ENCODE measurements around the gene ZNF607. TPM values are rescaled to one million over a fixed set of nuclear protein-coding genes. Genes with fewer than 3 reads are reported as not detected.
"Not testable (repeated sequence)": the region's sequence is repeated elsewhere in the genome, so short reads cannot be mapped to it uniquely, and the experiment has no call there.

The ZNF607 gene
- total RNA-seq, 2 experiments from 2014 or later = 6.3 to 13.8 TPM

DNA sequence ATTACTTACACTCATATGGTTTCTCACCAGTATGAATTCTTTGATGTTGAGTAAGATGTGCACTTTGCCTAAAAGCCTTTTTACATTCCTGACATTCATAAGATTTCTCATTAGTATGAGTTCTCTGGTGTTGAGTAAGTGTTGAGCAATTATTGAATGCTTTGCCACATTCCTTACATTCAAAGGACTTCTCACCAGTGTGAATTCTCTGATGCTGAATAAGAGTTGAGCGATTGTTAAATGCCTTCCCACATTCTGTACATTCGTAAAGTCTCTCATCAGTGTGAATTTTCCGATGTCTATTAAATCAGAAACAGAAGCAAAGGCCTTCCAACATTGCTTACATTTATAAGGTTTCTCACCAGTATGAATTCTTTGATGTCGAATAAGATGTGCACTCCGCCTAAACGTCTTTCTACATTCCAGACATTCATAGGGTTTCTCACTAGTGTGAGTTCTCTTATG, 50.1 kb downstream of the ZNF607 start:
- TF ChIP-seq EZH2phosphoT487 (IDR thresholded peaks at IDR 0.05; ENCODE audit: borderline replicate concordance, low read depth, low read length) = no peak
- TF ChIP-seq, protein P1, sequence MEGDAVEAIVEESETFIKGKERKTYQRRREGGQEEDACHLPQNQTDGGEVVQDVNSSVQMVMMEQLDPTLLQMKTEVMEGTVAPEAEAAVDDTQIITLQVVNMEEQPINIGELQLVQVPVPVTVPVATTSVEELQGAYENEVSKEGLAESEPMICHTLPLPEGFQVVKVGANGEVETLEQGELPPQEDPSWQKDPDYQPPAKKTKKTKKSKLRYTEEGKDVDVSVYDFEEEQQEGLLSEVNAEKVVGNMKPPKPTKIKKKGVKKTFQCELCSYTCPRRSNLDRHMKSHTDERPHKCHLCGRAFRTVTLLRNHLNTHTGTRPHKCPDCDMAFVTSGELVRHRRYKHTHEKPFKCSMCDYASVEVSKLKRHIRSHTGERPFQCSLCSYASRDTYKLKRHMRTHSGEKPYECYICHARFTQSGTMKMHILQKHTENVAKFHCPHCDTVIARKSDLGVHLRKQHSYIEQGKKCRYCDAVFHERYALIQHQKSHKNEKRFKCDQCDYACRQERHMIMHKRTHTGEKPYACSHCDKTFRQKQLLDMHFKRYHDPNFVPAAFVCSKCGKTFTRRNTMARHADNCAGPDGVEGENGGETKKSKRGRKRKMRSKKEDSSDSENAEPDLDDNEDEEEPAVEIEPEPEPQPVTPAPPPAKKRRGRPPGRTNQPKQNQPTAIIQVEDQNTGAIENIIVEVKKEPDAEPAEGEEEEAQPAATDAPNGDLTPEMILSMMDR (conservative IDR thresholded peaks at IDR 0.05; ENCODE audit: low read length) = no peak
- CTCF ChIA-PET (ENCODE audit: unreplicated experiment) = no interaction called here
- Histone ChIP-seq H3K4me2 (ENCODE audit: low read length) (no peak overlapping the region), H3K9me3 (ENCODE audit: low read length) (peaks cover 30% of the 10 kb centered on the region), H3K79me2 (ENCODE audit: insufficient read depth, low read depth, low read length) (no peaks in the 10 kb centered on the region), H3K4me1 (ENCODE audit: insufficient read depth, low read length, poor library complexity, severe bottlenecking) (no peaks in the 10 kb centered on the region), H3K9me2 (ENCODE audit: insufficient read depth, low read length) (no peaks in the 10 kb centered on the region), H3K4me3 (ENCODE audit: low read depth, low read length, poor library complexity, severe bottlenecking) (no peak overlapping the region), H3K27ac (ENCODE audit: low read depth, low read length, poor library complexity, severe bottlenecking) (no peak overlapping the region), H3K36me3 (ENCODE audit: insufficient read depth, low read length) (no peaks in the 10 kb centered on the region), H2AFZ (ENCODE audit: low read length) (no peak overlapping the region), H4K20me1 (ENCODE audit: insufficient read depth, low read length) (no peaks in the 10 kb centered on the region)
- no peak for DNase-seq (ENCODE audit: low spot score)
- BruUV-seq (replicated peaks) = no TSS peak
- POLR2A ChIA-PET = no interaction called here
- intact Hi-C loops (cut with micrococcal nuclease; ENCODE audit: unreplicated experiment) = no loop called here

DNA sequence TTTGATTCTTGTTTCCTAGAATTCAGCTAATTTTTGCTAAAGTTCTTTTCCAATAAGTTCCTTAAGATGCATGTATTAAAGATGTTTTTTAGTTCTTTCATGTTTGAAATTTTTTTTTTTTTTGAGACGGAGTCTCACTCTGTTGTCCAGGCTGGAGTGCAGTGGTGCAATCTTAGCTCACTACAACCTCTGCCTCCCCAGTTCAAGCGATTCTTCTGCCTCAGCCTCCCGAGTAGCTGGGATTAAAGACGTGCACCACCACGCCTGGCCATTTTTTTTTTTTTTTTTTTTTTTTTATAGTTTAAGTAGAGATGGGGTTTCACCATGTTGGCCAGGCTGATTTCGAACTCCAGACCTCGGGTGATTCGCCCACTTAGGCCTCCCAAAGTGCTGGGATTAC, 62.4 kb downstream of the ZNF607 start:
- H3K9me3 ChIP-seq (ENCODE audit: low read length); BruUV-seq (replicated peaks); H3K4me1 ChIP-seq (ENCODE audit: insufficient read depth, low read length, poor library complexity, severe bottlenecking); H3K4me3 ChIP-seq (ENCODE audit: low read depth, low read length, poor library complexity, severe bottlenecking); intact Hi-C loops (cut with micrococcal nuclease; ENCODE audit: unreplicated experiment); POLR2A ChIA-PET; H3K9me2 ChIP-seq (ENCODE audit: insufficient read depth, low read length); H2AFZ ChIP-seq (ENCODE audit: low read length); CTCF ChIA-PET (ENCODE audit: unreplicated experiment); H4K20me1 ChIP-seq (ENCODE audit: insufficient read depth, low read length); DNase-seq (ENCODE audit: low spot score); H3K4me2 ChIP-seq (ENCODE audit: low read length); H3K36me3 ChIP-seq (ENCODE audit: insufficient read depth, low read length); H3K27ac ChIP-seq (ENCODE audit: low read depth, low read length, poor library complexity, severe bottlenecking): not testable (repeated sequence)
- H3K79me2 ChIP-seq (ENCODE audit: insufficient read depth, low read depth, low read length) = peaks cover 23% of the 10 kb centered on the region; the same call in 1 of the 2 replicates

DNA sequence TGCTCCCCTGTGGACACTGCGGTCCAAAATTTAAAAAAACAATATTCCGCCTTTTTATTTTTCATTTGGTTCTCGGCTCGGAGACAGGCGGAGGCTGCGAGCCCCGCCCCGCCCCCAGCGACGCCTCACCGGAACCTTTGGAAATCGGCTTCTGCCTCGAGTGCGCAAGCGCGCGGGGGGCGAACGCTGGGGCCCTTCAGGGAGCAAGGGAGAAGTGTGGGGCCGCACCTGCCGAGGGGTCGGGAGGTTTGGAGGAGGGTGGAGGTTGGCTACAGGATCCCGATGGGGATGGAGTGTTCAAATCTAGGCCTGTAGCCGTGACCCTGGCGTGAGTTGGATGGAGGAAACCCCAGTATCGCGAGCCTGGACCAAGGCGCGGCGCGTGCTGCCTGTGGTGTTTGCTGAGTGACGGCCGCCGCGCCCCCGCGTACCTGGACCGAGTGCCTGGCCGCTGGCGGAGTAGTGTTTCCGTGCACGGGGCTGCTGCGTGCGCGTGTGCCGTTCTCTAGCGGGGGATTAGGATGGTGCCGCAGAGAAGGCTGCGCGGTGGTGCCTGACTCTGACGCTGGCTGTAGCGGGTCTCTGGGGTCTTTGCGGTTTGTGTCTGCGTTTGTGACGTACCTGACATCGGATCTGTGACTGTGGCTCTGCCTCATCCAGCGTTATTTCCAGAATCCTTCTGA, 63.7 kb downstream of the ZNF607 start:
- intact Hi-C loops (cut with micrococcal nuclease; ENCODE audit: unreplicated experiment) = no loop called here
- Histone ChIP-seq H3K9me3 (ENCODE audit: low read length) (0 out of 2 replicates have a peak, but pooled peaks cover 3% of the 10 kb centered on the region), H3K4me1 (ENCODE audit: insufficient read depth, low read length, poor library complexity, severe bottlenecking) (peaks cover 7% of the 10 kb centered on the region), H3K79me2 (ENCODE audit: insufficient read depth, low read depth, low read length) (peaks cover 23% of the 10 kb centered on the region; the same call in 1 of the 2 replicates), H3K9me2 (ENCODE audit: insufficient read depth, low read length) (no peaks in the 10 kb centered on the region), H3K36me3 (ENCODE audit: insufficient read depth, low read length) (no peaks in the 10 kb centered on the region), H2AFZ (ENCODE audit: low read length) (peak overlapping the region; percentile 93), H3K4me3 (ENCODE audit: low read depth, low read length, poor library complexity, severe bottlenecking) (peak overlapping the region; percentile 80), H3K27ac (ENCODE audit: low read depth, low read length, poor library complexity, severe bottlenecking) (peak overlapping the region; percentile 58), H4K20me1 (ENCODE audit: insufficient read depth, low read length) (no peaks in the 10 kb centered on the region), H3K4me2 (ENCODE audit: low read length) (peak overlapping the region; percentile 73)
- no TSS peak for BruUV-seq (replicated peaks)
- ChIA-PET POLR2A (no interaction called here), CTCF (ENCODE audit: unreplicated experiment) (no interaction called here)
- TF ChIP-seq EZH2phosphoT487 (IDR thresholded peaks at IDR 0.05; ENCODE audit: borderline replicate concordance, low read depth, low read length) = no peak
- TF ChIP-seq, protein P1 (conservative IDR thresholded peaks at IDR 0.05; ENCODE audit: low read length) = no peak
- peak; percentile 63 for DNase-seq (ENCODE audit: low spot score)

All from OCI-LY7 (cell line).